ENCODE results near the gene ZIC1.

The ZIC1 gene

GRCh38 chr3:147395899-147396711 is 13.1 kb upstream of the ZIC1 start:
- no peak for DNase-seq (ENCODE audit: low spot score)

GRCh38 chr3:147396712-147397046 is 12.5 kb upstream of the ZIC1 start:
- DNase-seq (ENCODE audit: low spot score) = no peak

- peak; percentile 38 for DNase-seq (ENCODE audit: low spot score)
Observed at GRCh38 chr3:147397155-147397874, 11.8 kb upstream of the ZIC1 start.

GRCh38 chr3:147397875-147398812 is 11.0 kb upstream of the ZIC1 start:
- DNase-seq (ENCODE audit: low spot score) = no peak

GRCh38 chr3:147398813-147399534 is 10.2 kb upstream of the ZIC1 start:
- no peak for DNase-seq (ENCODE audit: low spot score)

GRCh38 chr3:147400111-147400510 is 9.1 kb upstream of the ZIC1 start:
- no peak for DNase-seq (ENCODE audit: low spot score)

- no peak for DNase-seq (ENCODE audit: low spot score)
Observed at GRCh38 chr3:147400999-147401398, 8.2 kb upstream of the ZIC1 start.

- DNase-seq (ENCODE audit: low spot score) = no peak
Observed at GRCh38 chr3:147401421-147401820, 7.7 kb upstream of the ZIC1 start.

GRCh38 chr3:147402159-147402558 is 7.0 kb upstream of the ZIC1 start:
- DNase-seq (ENCODE audit: low spot score) = no peak

GRCh38 chr3:147403511-147403910 is 5.7 kb upstream of the ZIC1 start:
- DNase-seq (ENCODE audit: low spot score) = no peak

GRCh38 chr3:147404000-147404799 is 5.0 kb upstream of the ZIC1 start:
- no peak for DNase-seq (ENCODE audit: low spot score)

GRCh38 chr3:147404800-147405230 is 4.3 kb upstream of the ZIC1 start:
- DNase-seq (ENCODE audit: low spot score) = no peak

- DNase-seq (ENCODE audit: low spot score) = no peak
Observed at GRCh38 chr3:147405231-147406027, 3.7 kb upstream of the ZIC1 start.

GRCh38 chr3:147406028-147406931 is 2.9 kb upstream of the ZIC1 start, which contains the start of gene ZIC4:
Gene ZIC4, minus strand, starts transcription at chr3:147406543. Its CDS starts 3,746 bp downstream, at chr3:147402797.
- DNase-seq (ENCODE audit: low spot score) = no peak

GRCh38 chr3:147407114-147407497 is 2.1 kb upstream of the ZIC1 start:
- DNase-seq (ENCODE audit: low spot score) = no peak

- no peak for DNase-seq (ENCODE audit: low spot score)
Observed at GRCh38 chr3:147407498-147408187, 1.5 kb upstream of the ZIC1 start.

- DNase-seq (ENCODE audit: low spot score) = no peak
Observed at GRCh38 chr3:147408188-147409100, 721 bp upstream of the ZIC1 start.

All from AG08395 (cell line).